GM18505 (cell line): Measurements from ENCODE around the gene ANKRD17.
"Not testable (repeated sequence)": the region's sequence is repeated elsewhere in the genome, so short reads cannot be mapped to it uniquely, and the experiment has no call there.

Source experiments
- ATAC-seq: cut with Tn5 transposase; IDR thresholded peaks from one replicate; pipeline ENCODE4 v1.9.1; 2021; ENCODE audit not compliant: unreplicated experiment
- POLR2A ChIP-seq: IDR thresholded peaks from 4 replicates; pipeline ENCODE4 v1.6.1; 2011; ENCODE audit warnings: borderline replicate concordance; ENCODE audit not compliant: insufficient read depth, insufficient read length; ENCODE audit errors: extremely low read depth

Gene ANKRD17, protein sequence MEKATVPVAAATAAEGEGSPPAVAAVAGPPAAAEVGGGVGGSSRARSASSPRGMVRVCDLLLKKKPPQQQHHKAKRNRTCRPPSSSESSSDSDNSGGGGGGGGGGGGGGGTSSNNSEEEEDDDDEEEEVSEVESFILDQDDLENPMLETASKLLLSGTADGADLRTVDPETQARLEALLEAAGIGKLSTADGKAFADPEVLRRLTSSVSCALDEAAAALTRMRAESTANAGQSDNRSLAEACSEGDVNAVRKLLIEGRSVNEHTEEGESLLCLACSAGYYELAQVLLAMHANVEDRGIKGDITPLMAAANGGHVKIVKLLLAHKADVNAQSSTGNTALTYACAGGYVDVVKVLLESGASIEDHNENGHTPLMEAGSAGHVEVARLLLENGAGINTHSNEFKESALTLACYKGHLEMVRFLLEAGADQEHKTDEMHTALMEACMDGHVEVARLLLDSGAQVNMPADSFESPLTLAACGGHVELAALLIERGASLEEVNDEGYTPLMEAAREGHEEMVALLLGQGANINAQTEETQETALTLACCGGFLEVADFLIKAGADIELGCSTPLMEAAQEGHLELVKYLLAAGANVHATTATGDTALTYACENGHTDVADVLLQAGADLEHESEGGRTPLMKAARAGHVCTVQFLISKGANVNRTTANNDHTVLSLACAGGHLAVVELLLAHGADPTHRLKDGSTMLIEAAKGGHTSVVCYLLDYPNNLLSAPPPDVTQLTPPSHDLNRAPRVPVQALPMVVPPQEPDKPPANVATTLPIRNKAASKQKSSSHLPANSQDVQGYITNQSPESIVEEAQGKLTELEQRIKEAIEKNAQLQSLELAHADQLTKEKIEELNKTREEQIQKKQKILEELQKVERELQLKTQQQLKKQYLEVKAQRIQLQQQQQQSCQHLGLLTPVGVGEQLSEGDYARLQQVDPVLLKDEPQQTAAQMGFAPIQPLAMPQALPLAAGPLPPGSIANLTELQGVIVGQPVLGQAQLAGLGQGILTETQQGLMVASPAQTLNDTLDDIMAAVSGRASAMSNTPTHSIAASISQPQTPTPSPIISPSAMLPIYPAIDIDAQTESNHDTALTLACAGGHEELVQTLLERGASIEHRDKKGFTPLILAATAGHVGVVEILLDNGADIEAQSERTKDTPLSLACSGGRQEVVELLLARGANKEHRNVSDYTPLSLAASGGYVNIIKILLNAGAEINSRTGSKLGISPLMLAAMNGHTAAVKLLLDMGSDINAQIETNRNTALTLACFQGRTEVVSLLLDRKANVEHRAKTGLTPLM (N-terminal part only)

DNA sequence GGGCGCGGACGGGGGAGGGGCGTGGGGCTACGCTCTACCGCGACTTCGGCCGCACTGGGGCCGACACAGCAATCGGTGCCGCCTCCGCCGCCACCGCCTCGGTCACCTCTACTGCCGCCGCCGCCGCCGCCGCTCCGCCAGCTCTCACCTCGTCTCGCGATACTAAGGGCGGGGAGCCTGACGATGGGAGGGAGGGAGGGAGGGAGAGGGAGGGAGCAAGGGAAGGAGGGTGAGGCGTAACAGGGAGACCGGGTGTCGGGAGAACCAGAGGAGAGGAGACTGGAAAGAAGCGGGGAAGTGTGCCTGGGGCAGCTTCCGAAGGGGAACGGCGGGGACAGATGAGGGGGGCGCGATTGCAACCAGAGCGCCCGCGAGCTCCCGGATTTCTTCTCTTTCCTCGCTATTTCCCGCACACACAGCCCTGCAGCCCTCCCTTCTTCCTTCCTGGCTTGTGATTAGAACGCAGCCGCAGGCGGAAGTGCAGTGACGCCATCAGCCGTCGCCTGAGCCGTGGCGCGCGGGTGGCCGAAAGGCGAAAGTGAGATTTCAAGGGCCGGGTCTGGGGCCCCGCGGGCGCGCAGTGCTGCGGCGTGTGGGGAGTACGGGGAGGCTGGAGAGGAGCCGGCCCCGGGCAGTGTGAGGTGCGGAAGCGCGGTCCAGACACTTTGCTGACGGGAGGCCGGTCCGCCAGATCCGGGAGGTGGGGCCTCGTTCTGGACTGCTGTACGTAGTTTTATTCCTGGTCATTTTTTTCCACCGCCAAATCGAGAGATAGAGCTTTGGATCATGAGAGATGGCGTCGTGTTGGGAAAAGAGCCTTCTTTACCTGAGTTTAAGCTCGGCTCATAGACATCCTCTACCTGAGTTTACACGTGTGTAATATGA is at the start of gene ANKRD17:
Gene ANKRD17, minus strand, starts transcription at position 113 of the 885 bp plus-strand sequence. CDS start 130 bp downstream, outside the sequence.
- peak; percentile 95 for TF ChIP-seq POLR2A
- peak; percentile 76 for ATAC-seq

DNA sequence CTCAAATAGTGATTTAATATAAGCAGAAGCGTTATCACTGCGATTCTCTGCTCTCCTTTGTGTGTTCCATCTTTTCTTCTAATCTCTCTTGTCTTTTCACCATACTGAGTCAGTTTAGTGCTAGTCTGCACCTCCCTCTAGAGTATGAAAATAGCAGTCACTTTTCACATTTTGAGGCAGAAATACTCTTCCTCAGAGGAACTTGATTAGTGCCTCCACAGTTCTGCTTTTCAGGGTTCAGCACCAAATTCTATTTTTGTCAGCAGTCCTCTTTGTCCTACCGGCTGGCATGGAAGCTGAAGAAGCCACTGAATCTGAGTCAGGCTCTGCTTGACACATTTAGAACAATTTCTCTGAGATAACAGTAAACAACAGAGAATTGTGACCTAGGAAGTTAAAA is 49.7 kb upstream of the ANKRD17 start:
- TF ChIP-seq POLR2A = no peak
- no peak for ATAC-seq

DNA sequence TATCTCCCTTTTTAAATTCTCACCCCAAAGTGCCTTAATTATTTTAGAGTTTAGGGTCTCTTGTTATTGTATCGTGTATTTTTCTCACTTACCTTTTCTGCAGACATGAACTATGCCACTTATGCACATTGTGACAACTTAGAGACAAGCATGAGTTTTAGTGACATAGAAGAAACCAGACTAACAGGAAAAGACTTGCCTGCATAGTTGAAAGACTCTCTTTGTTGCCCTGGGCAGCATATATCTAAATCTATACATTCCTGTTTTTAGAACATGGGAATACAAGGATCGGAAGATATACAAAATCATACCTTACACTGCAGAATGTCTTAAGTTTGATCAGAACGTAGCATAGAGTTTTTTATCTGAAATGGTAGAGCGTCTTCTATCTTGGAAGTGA is 45.1 kb upstream of the ANKRD17 start:
- no peak for TF ChIP-seq POLR2A
- no peak for ATAC-seq

DNA sequence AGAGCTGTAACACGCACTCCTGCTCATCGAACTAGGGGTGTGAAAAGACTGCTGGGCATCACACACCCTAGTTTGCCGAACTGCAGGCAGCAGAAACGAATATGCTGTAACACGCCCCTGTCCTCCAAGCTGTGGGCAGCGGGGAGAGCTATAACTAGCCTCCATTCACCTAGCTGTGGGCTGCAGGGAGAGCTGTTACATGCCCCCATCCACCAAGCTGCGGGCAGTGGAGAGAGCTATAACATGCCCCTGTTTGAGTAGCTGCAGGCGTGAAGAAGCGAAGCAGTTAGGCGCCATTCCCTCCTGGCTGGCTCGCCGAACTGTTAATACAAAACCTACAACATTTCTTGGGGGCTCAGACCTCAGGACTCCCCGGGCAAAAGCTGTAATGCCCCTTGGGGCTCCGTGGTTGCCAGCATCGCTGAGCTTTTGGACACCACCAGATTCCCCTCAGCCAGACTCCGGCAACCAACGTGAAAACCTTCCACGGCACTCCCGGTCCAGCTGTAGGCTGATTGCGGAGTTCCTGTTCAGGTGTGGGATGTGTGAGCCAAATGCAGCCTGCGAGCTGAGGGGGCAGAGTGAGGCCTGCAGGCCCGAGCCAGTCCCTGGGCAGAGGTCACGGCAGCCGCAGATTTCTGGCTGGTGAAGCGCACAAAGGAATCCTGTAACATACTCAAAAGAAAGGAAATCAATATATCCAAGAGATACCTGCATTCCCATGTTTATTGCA is 41.1 kb upstream of the ANKRD17 start:
- no peak for ATAC-seq

DNA sequence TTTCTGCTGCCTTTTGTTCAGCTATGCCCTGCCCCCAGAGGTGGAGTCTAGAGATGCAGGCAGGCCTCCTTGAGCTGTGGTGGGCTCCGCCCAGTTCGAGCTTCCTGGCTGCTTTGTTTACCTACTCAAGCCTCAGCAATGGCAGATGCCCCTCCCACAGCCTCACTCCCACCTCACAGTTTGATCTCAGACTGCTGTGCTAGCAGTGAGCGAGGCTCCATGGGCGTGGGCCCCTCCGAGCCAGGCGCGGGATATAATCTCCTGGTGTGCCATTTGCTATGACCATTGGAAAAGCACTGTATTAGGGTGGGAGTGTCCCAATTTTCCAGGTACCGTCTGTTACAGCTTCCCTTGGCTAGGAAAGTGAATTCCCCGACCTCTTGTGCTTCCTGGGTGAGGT is 34.1 kb upstream of the ANKRD17 start:
- ATAC-seq = not testable (repeated sequence)

More for the DNA sequence above, 41.1 kb upstream of the ANKRD17 start:
- TF ChIP-seq POLR2A = no peak

DNA sequence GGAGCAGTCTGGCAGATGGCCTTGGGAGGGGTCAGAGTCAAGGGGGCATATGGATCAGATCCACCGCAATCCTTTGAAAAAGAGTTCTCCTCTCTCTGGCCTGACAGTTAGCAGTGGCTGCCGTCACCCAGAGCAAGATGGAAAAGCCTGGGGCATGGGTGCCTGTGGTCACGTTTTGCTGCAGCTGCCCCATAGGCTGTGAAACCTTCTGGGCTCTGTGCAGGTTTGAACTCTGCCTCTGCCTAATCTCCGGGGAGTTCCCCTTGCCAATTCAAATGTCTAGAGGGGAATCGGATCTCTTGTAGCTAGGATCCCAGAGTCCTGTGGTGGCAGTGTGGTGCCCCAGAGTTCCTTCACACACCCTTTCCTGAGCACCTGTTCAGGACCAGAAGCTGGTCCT is 23.4 kb upstream of the ANKRD17 start:
- TF ChIP-seq POLR2A = no peak
- no peak for ATAC-seq

DNA sequence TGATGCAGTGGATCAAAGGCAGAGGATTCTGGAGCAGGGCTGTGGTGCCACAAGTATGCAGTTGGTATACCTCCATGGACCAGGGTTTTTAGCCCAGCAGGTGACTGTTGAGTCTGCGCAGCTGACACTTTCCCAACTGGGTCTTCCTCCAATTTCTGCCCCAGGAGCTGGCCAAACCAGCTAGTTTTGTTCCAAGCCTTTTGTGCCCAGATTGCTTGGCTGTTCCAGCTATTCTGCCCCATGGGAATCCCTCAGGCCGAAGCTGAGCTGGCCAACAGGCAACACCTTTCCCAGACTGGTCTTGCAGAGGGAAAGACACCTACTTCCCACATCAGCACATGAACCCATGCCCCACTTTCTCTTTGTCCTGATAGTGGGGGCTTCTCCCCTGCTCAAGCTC is 22.8 kb upstream of the ANKRD17 start:
- no peak for ATAC-seq
- TF ChIP-seq POLR2A = no peak

DNA sequence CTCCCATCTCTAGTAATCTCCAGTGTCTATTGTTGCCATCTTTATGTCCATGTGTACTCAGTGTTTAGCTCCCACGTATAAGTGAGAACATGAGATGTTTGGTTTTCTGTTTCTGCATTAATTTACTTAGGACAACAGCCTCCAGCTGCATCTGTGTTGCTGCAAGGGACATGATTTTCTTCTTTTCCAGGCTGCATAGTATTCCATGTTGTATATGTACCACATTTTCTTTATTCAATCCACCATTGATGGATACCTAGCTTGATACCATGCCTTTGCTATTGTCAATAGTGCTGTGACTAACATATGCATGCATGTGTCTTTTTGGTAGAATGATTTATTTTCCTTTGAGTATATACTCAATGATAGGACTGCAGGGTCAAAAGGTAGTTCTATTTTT is 18.6 kb upstream of the ANKRD17 start:
- ATAC-seq = no peak
- TF ChIP-seq POLR2A = no peak

DNA sequence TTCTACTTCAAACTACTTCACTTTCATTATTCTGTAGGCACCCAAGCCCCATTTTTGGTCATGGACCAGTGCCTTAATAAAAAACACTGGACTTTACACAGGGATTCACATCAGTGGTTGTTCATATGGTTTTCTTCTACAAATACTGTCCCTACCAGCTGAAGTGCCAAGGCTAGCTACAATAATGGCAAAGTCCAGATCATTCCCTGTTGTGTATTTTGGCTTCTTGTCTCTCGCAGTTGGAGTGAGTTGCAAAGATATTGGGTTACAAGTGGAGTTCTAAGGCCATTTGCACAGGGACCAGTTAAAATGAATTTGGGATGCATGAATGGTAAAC is 16.7 kb upstream of the ANKRD17 start:
- ATAC-seq = no peak
- no peak for TF ChIP-seq POLR2A

DNA sequence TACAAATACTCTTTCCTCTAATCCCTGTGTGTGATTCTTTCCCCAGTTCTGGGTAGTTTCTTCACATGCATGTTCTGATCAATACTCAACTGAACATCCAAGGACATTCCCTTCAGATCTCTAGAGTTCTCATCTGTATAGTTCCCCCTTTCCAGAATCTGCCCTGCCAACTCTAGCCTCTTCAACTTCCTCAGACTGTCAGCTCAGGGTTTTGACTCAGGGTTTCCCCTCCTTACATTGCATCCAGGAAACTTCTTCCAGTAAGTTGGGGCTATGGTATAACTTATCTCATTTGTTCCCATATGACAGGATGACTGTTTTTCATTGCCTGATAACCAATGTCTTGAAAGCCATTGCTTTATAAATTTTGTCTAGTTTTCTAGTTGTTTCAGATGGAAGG is 14.2 kb upstream of the ANKRD17 start:
- ATAC-seq = no peak
- no peak for TF ChIP-seq POLR2A

DNA sequence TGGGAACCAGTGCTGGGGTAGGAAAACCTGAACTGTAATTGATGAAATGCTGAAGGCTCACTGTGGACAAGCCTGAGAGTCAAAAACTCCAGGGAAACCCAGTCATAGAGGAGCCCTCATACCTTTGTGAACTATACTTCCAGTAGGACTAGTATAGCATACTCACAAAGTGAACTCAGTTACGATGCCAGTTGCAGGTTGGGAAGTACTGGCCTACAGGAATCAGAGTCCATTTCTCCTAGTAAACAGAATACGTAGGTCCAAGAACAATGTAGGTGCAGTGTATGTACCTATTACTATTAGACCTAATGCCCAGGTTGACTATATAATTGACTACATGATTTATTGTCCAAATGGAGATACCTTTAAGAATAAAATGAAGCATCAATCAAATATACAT is 8.5 kb upstream of the ANKRD17 start:
- TF ChIP-seq POLR2A = no peak
- ATAC-seq = no peak

DNA sequence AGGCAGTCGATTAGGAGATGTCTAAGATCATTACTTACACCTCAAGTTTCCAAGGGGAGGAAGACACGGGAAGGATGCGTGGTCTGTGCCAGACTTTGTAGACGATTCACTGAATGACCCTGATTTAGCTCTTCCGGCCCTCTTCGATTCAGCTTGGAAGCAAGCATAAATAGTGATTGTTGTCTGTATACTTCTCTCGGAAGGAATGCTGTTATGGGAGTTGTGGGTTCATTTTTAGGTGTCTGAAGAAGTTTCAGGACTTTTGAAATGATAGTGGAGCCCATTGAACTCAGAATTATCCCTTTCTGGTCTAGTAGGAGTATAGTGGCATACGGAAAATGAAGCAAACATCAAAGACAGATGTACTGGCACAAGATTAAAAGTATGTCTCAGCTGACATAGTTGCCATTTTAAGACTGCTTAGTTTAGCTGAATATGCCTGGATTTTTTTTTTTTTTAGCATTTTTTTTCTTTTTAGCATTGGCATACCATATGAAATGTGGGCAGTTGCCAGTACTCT is 1.0 kb upstream of the ANKRD17 start:
- TF ChIP-seq POLR2A = no peak
- peak; percentile 2 for ATAC-seq
